H9 (cell line): Measurements from ENCODE around the gene CCDC71. TPM values are rescaled to one million over a fixed set of nuclear protein-coding genes. Genes with fewer than 3 reads are reported as not detected.
A peak's percentile ranks its signal among the peaks of the same experiment; 100 is the strongest.

ENCODE experiments used
- DNase-seq: peaks from one replicate; pipeline ENCODE4 v3.0.0-alpha.2; 2017
- H2AFZ ChIP-seq: one replicate; pipeline ENCODE4 v1.6.1; 2013; ENCODE audit warnings: mild to moderate bottlenecking, low read length, control low read depth, moderate library complexity
- H2AK5ac ChIP-seq: 2 replicates; pipeline ENCODE4 v1.6.1; 2013; ENCODE audit warnings: low read length, control low read depth, mixed read lengths; ENCODE audit not compliant: insufficient read length
- H2BK120ac ChIP-seq: one replicate; pipeline ENCODE4 v1.6.1; 2013; ENCODE audit warnings: low read depth, mild to moderate bottlenecking, low read length, control low read depth, inconsistent platforms; ENCODE audit not compliant: poor library complexity, severe bottlenecking
- H2BK12ac ChIP-seq: 2 replicates; pipeline ENCODE4 v1.6.1; 2013; ENCODE audit warnings: low read length, control low read depth, mixed read lengths, low read depth; ENCODE audit not compliant: insufficient read length
- H2BK15ac ChIP-seq: 2 replicates; pipeline ENCODE4 v1.6.1; 2013; ENCODE audit warnings: low read depth, low read length, control low read depth
- H2BK20ac ChIP-seq: one replicate; pipeline ENCODE4 v1.6.1; 2013; ENCODE audit warnings: low read depth, mild to moderate bottlenecking, low read length, control low read depth, inconsistent platforms; ENCODE audit not compliant: poor library complexity, severe bottlenecking
- H2BK5ac ChIP-seq: 2 replicates; pipeline ENCODE4 v1.6.1; 2013; ENCODE audit warnings: low read length, control low read depth, mixed read lengths; ENCODE audit not compliant: insufficient read length
- H3K14ac ChIP-seq: 2 replicates; pipeline ENCODE4 v1.6.1; 2013; ENCODE audit warnings: low read length, control low read depth; ENCODE audit not compliant: insufficient read depth
- H3K18ac ChIP-seq: 2 replicates; pipeline ENCODE4 v1.6.1; 2013; ENCODE audit warnings: low read depth, mild to moderate bottlenecking, mixed read lengths, low read length, control low read depth; ENCODE audit not compliant: insufficient read length
- H3K23ac ChIP-seq: 2 replicates; pipeline ENCODE4 v1.6.1; 2013; ENCODE audit warnings: low read length, control low read depth, mixed read lengths, low read depth; ENCODE audit not compliant: insufficient read length
- H3K23me2 ChIP-seq: 2 replicates; pipeline ENCODE4 v1.6.1; 2013; ENCODE audit warnings: low read depth, mild to moderate bottlenecking, mixed read lengths, low read length, control low read depth; ENCODE audit not compliant: insufficient read length, poor library complexity, severe bottlenecking
- H3K27ac ChIP-seq: 2 replicates; pipeline ENCODE4 v1.5.1; 2013; ENCODE audit warnings: low read length, control low read depth, mixed read lengths, low read depth; ENCODE audit not compliant: insufficient read length
- H3K27me3 ChIP-seq: 2 replicates; pipeline ENCODE4 v1.6.1; 2013; ENCODE audit warnings: low read length, control low read depth, inconsistent platforms; ENCODE audit not compliant: insufficient read depth
- H3K4ac ChIP-seq: 2 replicates; pipeline ENCODE4 v1.6.1; 2013; ENCODE audit warnings: low read depth, mild to moderate bottlenecking, control low read depth, inconsistent platforms, low read length, moderate library complexity
- H3K4me1 ChIP-seq: 2 replicates; pipeline ENCODE4 v1.6.1; 2013; ENCODE audit warnings: low read length, control low read depth, inconsistent platforms; ENCODE audit not compliant: insufficient read depth
- H3K4me2 ChIP-seq: 2 replicates; pipeline ENCODE4 v1.6.1; 2013; ENCODE audit warnings: low read length, control low read depth, mixed read lengths; ENCODE audit not compliant: insufficient read length, insufficient read depth
- H3K56ac ChIP-seq: 2 replicates; pipeline ENCODE4 v1.6.1; 2013; ENCODE audit warnings: low read depth, mild to moderate bottlenecking, mixed read lengths, low read length, control low read depth; ENCODE audit not compliant: insufficient read length
- H3K79me1 ChIP-seq: 2 replicates; pipeline ENCODE4 v1.6.1; 2013; ENCODE audit warnings: low read depth, mild to moderate bottlenecking, moderate library complexity, low read length, control low read depth, inconsistent platforms; ENCODE audit not compliant: insufficient read depth, poor library complexity, severe bottlenecking
- H3K79me2 ChIP-seq: 2 replicates; pipeline ENCODE4 v1.6.1; 2013; ENCODE audit warnings: low read length, control low read depth, inconsistent platforms; ENCODE audit not compliant: insufficient read depth
- H3K9ac ChIP-seq: 2 replicates; pipeline ENCODE4 v1.6.1; 2013; ENCODE audit warnings: low read length, control low read depth, mixed read lengths; ENCODE audit not compliant: insufficient read length; ENCODE audit errors: extremely low read depth
- H3K9me3 ChIP-seq: one replicate; pipeline ENCODE4 v1.6.1; 2013; ENCODE audit warnings: low read depth, low read length, inconsistent platforms; ENCODE audit not compliant: control insufficient read depth
- H3T11ph ChIP-seq: one replicate; pipeline ENCODE4 v1.6.1; 2013; ENCODE audit warnings: mild to moderate bottlenecking, low read length, control low read depth, inconsistent platforms
- H4K20me1 ChIP-seq: one replicate; pipeline ENCODE4 v1.6.1; 2013; ENCODE audit not compliant: control insufficient read depth, insufficient read length, insufficient read depth
- H4K5ac ChIP-seq: 2 replicates; pipeline ENCODE4 v1.6.1; 2013; ENCODE audit warnings: low read depth, mild to moderate bottlenecking, mixed read lengths, low read length, control low read depth; ENCODE audit not compliant: insufficient read length
- H4K8ac ChIP-seq: replicated peaks from 2 replicates; pipeline ENCODE4 v1.6.1; 2013; ENCODE audit warnings: low read length, control low read depth, mixed read lengths, low read depth; ENCODE audit not compliant: insufficient read length
- H4K91ac ChIP-seq: 2 replicates; pipeline ENCODE4 v1.6.1; 2013; ENCODE audit warnings: low read depth, mild to moderate bottlenecking, moderate library complexity, mixed read lengths, low read length, control low read depth; ENCODE audit not compliant: insufficient read length
- H3K27ac Mint-ChIP-seq, 3 experiments: 2 replicates in 2 of 3; 3 replicates in 1 of 3; pipeline ENCODE4 v1.8.0; 2020 to 2021; ENCODE audit warnings: mixed read lengths in 3 of 3, mild to moderate bottlenecking in 1 of 3, moderate library complexity in 1 of 3
- H3K27me3 Mint-ChIP-seq: 2 replicates; pipeline ENCODE4 v1.8.0; 2021; ENCODE audit warnings: low read depth, mild to moderate bottlenecking, moderate library complexity, mixed read lengths
- H3K36me3 Mint-ChIP-seq, 3 experiments: 2 replicates in 2 of 3; 3 replicates in 1 of 3; pipeline ENCODE4 v1.8.0; 2020 to 2021; ENCODE audit warnings: low read depth in 3 of 3, mixed read lengths in 3 of 3; ENCODE audit not compliant: insufficient read depth in 1 of 3
- H3K4me1 Mint-ChIP-seq, 2 experiments: 2 replicates each; pipeline ENCODE4 v1.8.0; 2020; ENCODE audit warnings: mixed read lengths in 2 of 2
- H3K4me3 Mint-ChIP-seq, 2 experiments: 2 replicates in 1 of 2; 3 replicates in 1 of 2; pipeline ENCODE4 v1.8.0; 2020 to 2021; ENCODE audit warnings: mild to moderate bottlenecking in 2 of 2, mixed read lengths in 2 of 2, moderate library complexity in 1 of 2
- H3K9me3 Mint-ChIP-seq, 2 experiments: 2 replicates in 1 of 2; 3 replicates in 1 of 2; pipeline ENCODE4 v1.8.0; 2020; ENCODE audit warnings: mild to moderate bottlenecking in 2 of 2, mixed read lengths in 2 of 2, moderate library complexity in 1 of 2
- WGBS: extraction: QIAGEN DNeasy Blood & Tissue Kit; methylation state at CpG from one replicate; pipeline ENCODE4 v1.1.7; 2013; ENCODE audit warnings: missing lambda C conversion rate, low lambda C conversion rate, mixed read lengths; ENCODE audit not compliant: insufficient read length; ENCODE audit errors: extremely low coverage; 5-methylcytosine and 5-hydroxymethylcytosine counted together
- total RNA-seq: library from RNA; stranded (reverse); gene quantifications from 2 replicates; pipeline ENCODE4 v1.2.1, GENCODE V29; 2021
- TF ChIP-seq, protein P1 (sequence below): fragments of 200-600 bp; sonication (generic); conservative IDR thresholded peaks from 3 replicates; pipeline ENCODE4 v1.8.0; 2021; ENCODE audit warnings: antibody characterized with exemption, mild to moderate bottlenecking

Gene CCDC71
- total RNA-seq, 1 experiment from 2014 or later, result 27.6 TPM

DNA sequence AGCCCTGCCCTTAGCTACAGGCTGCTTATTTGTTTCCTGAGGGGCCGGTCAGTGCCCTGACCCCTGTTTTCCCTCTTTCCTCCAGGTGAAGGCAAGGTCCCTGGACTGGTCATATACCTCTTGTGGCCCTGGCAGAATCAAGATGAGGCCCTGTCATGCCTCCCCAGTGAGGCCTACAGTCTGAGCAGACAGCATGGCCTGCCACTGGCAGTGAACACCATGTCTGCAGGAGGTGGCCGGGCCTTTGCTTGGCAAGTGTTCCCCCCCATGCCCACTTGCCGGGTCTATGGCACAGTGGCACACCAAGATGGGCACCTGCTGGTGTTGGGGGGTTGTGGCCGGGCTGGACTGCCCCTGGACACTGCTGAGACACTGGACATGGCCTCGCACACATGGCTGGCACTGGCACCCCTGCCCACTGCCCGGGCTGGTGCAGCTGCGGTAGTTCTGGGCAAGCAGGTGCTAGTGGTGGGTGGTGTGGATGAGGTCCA lies 6.5 kb upstream of the CCDC71 start:
- Histone ChIP-seq H3K9ac (no peak overlapping the region), H3K4me1 (peaks cover 6% of the 10 kb centered on the region; the same call in 1 of the 2 replicates), H2AFZ (no peak overlapping the region), H2BK5ac (no peak overlapping the region), H3K4ac (no peak overlapping the region), H3K27me3 (no peaks in the 10 kb centered on the region), H3K23ac (no peak overlapping the region), H2BK15ac (no peak overlapping the region), H3K9me3 (no peaks in the 10 kb centered on the region), H3K79me2 (no peaks in the 10 kb centered on the region), H3K56ac (no peak overlapping the region), H4K91ac (no peak overlapping the region), H4K20me1 (no peaks in the 10 kb centered on the region), H3T11ph (no peak overlapping the region), H4K8ac (no peak overlapping the region), H2BK120ac (no peak overlapping the region), H4K5ac (no peak overlapping the region), H3K4me2 (no peak overlapping the region), H2AK5ac (no peak overlapping the region), H3K18ac (no peak overlapping the region), H3K79me1 (no peaks in the 10 kb centered on the region), H3K23me2 (peaks cover 8% of the 10 kb centered on the region), H2BK12ac (no peak overlapping the region), H3K27ac (no peak overlapping the region), H2BK20ac (no peak overlapping the region), H3K14ac (no peak overlapping the region; the same call in 1 of the 2 replicates)
- no peak overlapping the region for H3K27ac Mint-ChIP-seq
- no peak for DNase-seq
- peaks cover 20 to 28% of the 10 kb centered on the region in 2 experiments for H3K4me1 Mint-ChIP-seq
- no CpG with 5 or more reads among the region's 7 CpGs for WGBS
- H3K9me3 Mint-ChIP-seq, result no peaks in the 10 kb centered on the region; a peak in 1 of 5 replicates
- peak overlapping the region; percentile 40 to 68; a peak in 4 of 5 replicates for H3K4me3 Mint-ChIP-seq
- peaks cover 22% of the 10 kb centered on the region for H3K27me3 Mint-ChIP-seq
- H3K36me3 Mint-ChIP-seq, result peaks cover 0 to 6% (median 3%) of the 10 kb centered on the region in 3 experiments; a peak in 4 of 7 replicates
- TF ChIP-seq, protein P1, sequence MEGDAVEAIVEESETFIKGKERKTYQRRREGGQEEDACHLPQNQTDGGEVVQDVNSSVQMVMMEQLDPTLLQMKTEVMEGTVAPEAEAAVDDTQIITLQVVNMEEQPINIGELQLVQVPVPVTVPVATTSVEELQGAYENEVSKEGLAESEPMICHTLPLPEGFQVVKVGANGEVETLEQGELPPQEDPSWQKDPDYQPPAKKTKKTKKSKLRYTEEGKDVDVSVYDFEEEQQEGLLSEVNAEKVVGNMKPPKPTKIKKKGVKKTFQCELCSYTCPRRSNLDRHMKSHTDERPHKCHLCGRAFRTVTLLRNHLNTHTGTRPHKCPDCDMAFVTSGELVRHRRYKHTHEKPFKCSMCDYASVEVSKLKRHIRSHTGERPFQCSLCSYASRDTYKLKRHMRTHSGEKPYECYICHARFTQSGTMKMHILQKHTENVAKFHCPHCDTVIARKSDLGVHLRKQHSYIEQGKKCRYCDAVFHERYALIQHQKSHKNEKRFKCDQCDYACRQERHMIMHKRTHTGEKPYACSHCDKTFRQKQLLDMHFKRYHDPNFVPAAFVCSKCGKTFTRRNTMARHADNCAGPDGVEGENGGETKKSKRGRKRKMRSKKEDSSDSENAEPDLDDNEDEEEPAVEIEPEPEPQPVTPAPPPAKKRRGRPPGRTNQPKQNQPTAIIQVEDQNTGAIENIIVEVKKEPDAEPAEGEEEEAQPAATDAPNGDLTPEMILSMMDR, result no peak
